Gastrocnemius medialis (tissue), 4 donors: ENCODE measurements around the gene AGAP3. TPM values are rescaled to one million over a fixed set of nuclear protein-coding genes. Genes with fewer than 3 reads are reported as not detected.

ENCODE experiments used
- ATAC-seq, 2 donors: fragments of 150-250 bp; one replicate each; pipeline ENCODE4 v1.9.1; 2016
- DNase-seq, 2 donors: peaks; one replicate each; pipeline ENCODE4 v3.0.0-alpha.2; 2019
- H3K27ac ChIP-seq, 4 donors: fragments of 200-600 bp; sonication (generic); 1 replicate in 1 of 4; 2 replicates in 3 of 4; pipeline ENCODE4 v1.5.1; 2016 to 2018; ENCODE audit warnings: mild to moderate bottlenecking in 2 of 4, moderate library complexity in 1 of 4
- H3K27me3 ChIP-seq, 3 donors: fragments of 200-600 bp; sonication (generic) in 2 of 3; 1 replicate in 1 of 3; 2 replicates in 2 of 3; pipeline versions ENCODE4 v1.5.1 to v1.6.0; 2016 to 2019; ENCODE audit warnings: mild to moderate bottlenecking in 1 of 3, moderate library complexity in 1 of 3
- H3K36me3 ChIP-seq, 2 donors: fragments of 200-600 bp; sonication (generic) in 1 of 2; one replicate each; pipeline ENCODE4 v1.5.1; 2017 to 2018
- H3K4me1 ChIP-seq, 2 donors: fragments of 200-600 bp; sonication (generic) in 1 of 2; one replicate each; pipeline ENCODE4 v1.5.1; 2016 to 2017; ENCODE audit warnings: mild to moderate bottlenecking in 2 of 2
- H3K4me3 ChIP-seq, 4 donors: fragments of 200-600 bp; sonication (generic) in 3 of 4; 1 replicate in 1 of 4; 2 replicates in 3 of 4; pipeline ENCODE4 v1.5.1; 2016 to 2019; ENCODE audit warnings: mild to moderate bottlenecking in 2 of 4
- H3K9me3 ChIP-seq, 3 donors: fragments of 200-600 bp; sonication (generic) in 2 of 3; 1 replicate in 1 of 3; 2 replicates in 2 of 3; pipeline ENCODE4 v1.5.1; 2016 to 2019
- POLR2A ChIP-seq, 2 donors: fragments of 450-650 bp; IDR thresholded peaks; one replicate each; pipeline ENCODE4 v1.6.1; 2017; ENCODE audit warnings: antibody characterized with exemption in 2 of 2, mild to moderate bottlenecking in 2 of 2, moderate library complexity in 2 of 2
- in situ Hi-C, 4 donors: fragments of 200-750 bp; cut with MboI; loops; one replicate each; pipeline versions ENCODE4 v1.15.0 to v1.8.0; 2017; ENCODE audit warnings: low sequenced_read_pairs in 4 of 4
- intact Hi-C: fragments of 100-400 bp; cut with DNase I; formaldehyde crosslinking; loops from one replicate; pipeline ENCODE4 v1.15.1; 2023; ENCODE audit warnings: low total_unique reads
- total RNA-seq, 4 donors: library from RNA; depleted of rRNA; stranded (reverse); fragments of >200 nt; gene quantifications; one replicate each; pipeline versions ENCODE4 v1.1.0 to v1.2.3, GENCODE V29; 2016
- TF ChIP-seq, protein P1 (sequence below), 5 experiments: fragments of 450-650 bp in 3 of 5; fragments of 200-600 bp in 2 of 5; sonication (generic) in 2 of 5; IDR thresholded peaks in 4 of 5; conservative IDR thresholded peaks in 1 of 5; 1 replicate in 4 of 5; 2 replicates in 1 of 5; pipeline ENCODE4 v1.5.1; 2016 to 2019; ENCODE audit warnings: antibody characterized with exemption in 5 of 5, mild to moderate bottlenecking in 3 of 5, moderate library complexity in 3 of 5

Gene AGAP3
- total RNA-seq, 4 donors from 2014 or later = 31.1 to 65.3 (median 36.3) TPM

DNA sequence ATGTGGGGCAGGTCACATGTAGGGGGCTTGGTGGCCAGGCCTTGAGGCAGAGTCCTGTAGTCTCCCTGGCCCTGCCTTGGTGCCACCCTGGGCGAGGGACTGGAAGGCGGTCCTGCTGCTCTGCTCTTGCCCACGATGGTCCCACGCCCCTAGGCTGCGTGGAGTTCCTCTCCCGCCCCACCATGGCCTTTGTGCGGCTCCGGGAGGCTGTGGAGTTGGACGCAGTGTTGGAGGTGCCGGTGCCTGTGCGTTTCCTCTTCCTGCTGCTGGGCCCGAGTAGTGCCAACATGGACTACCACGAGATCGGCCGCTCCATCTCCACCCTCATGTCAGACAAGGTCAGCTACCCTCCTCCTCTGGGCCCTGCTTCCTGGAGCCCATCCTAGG, 15.7 kb upstream of the AGAP3 start:
- no peak for DNase-seq
- no peaks in the 10 kb centered on the region for H3K27me3 ChIP-seq
- H3K36me3 ChIP-seq = peaks cover 0 to 81% of the 10 kb centered on the region in 2 donors
- intact Hi-C loops (no loop called here), in situ Hi-C loops (no loop called here)
- TF ChIP-seq, protein P1, sequence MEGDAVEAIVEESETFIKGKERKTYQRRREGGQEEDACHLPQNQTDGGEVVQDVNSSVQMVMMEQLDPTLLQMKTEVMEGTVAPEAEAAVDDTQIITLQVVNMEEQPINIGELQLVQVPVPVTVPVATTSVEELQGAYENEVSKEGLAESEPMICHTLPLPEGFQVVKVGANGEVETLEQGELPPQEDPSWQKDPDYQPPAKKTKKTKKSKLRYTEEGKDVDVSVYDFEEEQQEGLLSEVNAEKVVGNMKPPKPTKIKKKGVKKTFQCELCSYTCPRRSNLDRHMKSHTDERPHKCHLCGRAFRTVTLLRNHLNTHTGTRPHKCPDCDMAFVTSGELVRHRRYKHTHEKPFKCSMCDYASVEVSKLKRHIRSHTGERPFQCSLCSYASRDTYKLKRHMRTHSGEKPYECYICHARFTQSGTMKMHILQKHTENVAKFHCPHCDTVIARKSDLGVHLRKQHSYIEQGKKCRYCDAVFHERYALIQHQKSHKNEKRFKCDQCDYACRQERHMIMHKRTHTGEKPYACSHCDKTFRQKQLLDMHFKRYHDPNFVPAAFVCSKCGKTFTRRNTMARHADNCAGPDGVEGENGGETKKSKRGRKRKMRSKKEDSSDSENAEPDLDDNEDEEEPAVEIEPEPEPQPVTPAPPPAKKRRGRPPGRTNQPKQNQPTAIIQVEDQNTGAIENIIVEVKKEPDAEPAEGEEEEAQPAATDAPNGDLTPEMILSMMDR (IDR thresholded peaks at IDR 0.05 in 4 of 5, conservative IDR thresholded peaks at IDR 0.05 in 1 of 5) = no peak
- TF ChIP-seq POLR2A (IDR thresholded peaks at IDR 0.05) = no peak
- H3K27ac ChIP-seq = no peak overlapping the region
- H3K9me3 ChIP-seq = no peaks in the 10 kb centered on the region
- no peak overlapping the region for H3K4me3 ChIP-seq
- H3K4me1 ChIP-seq = no peaks in the 10 kb centered on the region
- ATAC-seq = no peak

DNA sequence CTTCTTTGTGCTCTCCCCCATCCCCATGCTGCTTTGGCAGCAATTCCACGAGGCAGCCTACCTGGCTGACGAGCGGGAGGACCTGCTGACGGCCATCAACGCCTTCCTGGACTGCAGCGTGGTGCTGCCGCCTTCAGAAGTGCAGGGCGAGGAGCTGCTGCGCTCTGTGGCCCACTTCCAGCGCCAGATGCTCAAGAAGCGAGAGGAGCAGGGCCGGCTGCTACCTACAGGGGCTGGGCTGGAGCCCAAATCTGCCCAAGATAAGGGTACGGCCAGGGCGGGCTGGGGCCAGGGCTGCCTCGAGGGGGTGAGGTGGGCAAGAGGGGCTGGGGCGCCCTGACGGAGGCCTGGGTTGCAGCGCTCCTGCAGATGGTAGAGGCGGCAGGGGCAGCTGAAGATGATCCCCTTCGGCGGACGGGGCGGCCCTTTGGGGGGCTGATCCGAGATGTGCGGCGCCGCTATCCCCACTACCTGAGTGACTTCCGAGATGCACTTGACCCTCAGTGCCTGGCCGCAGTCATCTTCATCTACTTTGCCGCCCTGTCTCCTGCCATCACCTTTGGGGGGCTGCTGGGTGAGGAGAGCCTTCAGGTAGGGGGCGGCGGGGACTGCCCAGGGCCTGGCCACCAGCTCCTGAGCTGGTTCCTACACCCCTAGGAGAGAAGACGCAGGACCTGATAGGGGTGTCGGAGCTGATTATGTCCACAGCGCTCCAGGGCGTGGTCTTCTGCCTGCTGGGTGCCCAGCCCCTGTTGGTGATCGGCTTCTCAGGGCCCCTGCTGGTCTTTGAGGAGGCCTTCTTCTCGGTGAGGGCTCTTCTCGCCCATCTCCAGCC, 15.0 kb upstream of the AGAP3 start:
- H3K4me3 ChIP-seq = no peak overlapping the region

DNA sequence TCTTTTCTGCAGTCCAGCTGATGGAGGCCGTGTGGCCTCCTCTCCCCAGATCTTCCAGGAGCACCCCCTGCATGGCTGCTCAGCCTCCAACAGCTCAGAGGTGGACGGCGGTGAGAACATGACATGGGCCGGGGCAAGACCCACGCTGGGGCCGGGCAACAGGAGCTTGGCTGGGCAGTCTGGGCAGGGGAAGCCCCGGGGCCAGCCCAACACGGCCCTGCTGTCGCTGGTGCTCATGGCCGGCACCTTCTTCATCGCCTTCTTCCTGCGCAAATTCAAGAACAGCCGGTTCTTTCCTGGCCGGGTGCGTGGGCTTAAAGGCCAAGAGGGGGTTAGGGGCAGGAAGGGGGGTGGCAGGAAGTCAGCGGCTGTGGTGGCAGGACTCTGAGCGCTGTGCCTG, 12.3 kb upstream of the AGAP3 start:
- Histone ChIP-seq H3K36me3 (peaks cover 0 to 55% of the 10 kb centered on the region in 2 donors), H3K4me3 (no peak overlapping the region), H3K9me3 (no peaks in the 10 kb centered on the region), H3K27ac (no peak overlapping the region), H3K27me3 (no peaks in the 10 kb centered on the region), H3K4me1 (peaks cover 6 to 11% of the 10 kb centered on the region in 2 donors)
- in situ Hi-C loops = no loop called here
- DNase-seq = no peak
- intact Hi-C loops = no loop called here
- no peak for ATAC-seq
- TF ChIP-seq, protein P1 (IDR thresholded peaks at IDR 0.05 in 4 of 5, conservative IDR thresholded peaks at IDR 0.05 in 1 of 5) = no peak
- TF ChIP-seq POLR2A (IDR thresholded peaks at IDR 0.05) = no peak

More for the DNA sequence above, 15.0 kb upstream of the AGAP3 start:
- in situ Hi-C loops (no loop called here), intact Hi-C loops (no loop called here)
- no peak for TF ChIP-seq POLR2A (IDR thresholded peaks at IDR 0.05)
- TF ChIP-seq, protein P1 (IDR thresholded peaks at IDR 0.05 in 4 of 5, conservative IDR thresholded peaks at IDR 0.05 in 1 of 5) = no peak
- no peak for ATAC-seq
- Histone ChIP-seq H3K27ac (no peak overlapping the region), H3K4me1 (no peaks in the 10 kb centered on the region), H3K9me3 (no peaks in the 10 kb centered on the region), H3K36me3 (peaks cover 0 to 74% of the 10 kb centered on the region in 2 donors), H3K27me3 (no peaks in the 10 kb centered on the region)
- DNase-seq = no peak

DNA sequence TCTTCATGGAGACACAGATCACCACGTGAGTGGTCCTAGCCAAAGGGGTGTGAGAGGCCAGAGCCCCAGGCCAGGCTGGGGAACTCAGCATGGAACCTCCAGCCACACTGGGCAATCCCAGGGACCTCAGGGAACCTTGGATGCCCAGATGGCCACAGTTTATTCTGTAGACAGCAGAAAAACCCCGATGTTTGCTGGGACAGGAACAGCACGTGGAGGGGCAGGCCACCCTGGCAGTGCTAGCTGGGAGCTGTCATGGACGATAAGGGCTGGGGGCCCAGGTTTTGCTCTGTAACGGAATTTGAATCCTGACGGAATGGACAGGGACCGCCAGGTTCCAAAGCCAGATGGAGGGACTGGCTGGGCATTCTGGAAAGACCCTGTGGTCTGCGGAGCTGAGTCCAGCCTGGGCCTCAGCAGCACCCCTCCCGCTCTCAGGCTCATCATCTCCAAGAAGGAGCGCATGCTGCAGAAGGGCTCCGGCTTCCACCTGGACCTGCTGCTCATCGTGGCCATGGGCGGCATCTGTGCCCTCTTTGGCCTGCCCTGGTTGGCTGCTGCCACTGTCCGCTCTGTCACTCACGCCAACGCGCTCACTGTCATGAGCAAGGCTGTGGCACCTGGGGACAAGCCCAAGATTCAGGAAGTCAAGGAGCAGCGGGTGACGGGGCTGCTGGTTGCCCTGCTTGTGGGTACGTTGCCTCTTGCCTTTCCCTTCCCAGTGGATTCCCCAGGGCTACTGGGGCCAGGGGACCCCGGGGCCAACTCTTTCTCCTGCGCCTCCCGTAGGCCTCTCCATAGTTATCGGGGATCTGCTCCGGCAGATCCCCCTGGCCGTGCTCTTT, 11.2 kb upstream of the AGAP3 start:
- Histone ChIP-seq H3K4me3 (no peak overlapping the region), H3K4me1 (peaks cover 16 to 21% of the 10 kb centered on the region in 2 donors), H3K36me3 (peaks cover 0 to 48% of the 10 kb centered on the region in 2 donors), H3K27me3 (no peaks in the 10 kb centered on the region), H3K9me3 (no peaks in the 10 kb centered on the region), H3K27ac (no peak overlapping the region)
- TF ChIP-seq, protein P1 (IDR thresholded peaks at IDR 0.05 in 4 of 5, conservative IDR thresholded peaks at IDR 0.05 in 1 of 5) = no peak
- TF ChIP-seq POLR2A (IDR thresholded peaks at IDR 0.05) = no peak
- ATAC-seq (no peak), DNase-seq (no peak)
- intact Hi-C loops (no loop called here), in situ Hi-C loops (no loop called here)
